Measurements from ENCODE around the gene TNFRSF14. TPM values are rescaled to one million over a fixed set of nuclear protein-coding genes. Genes with fewer than 3 reads are reported as not detected.

TNFRSF14 gene
- polyA plus RNA-seq, 2 of the 4 experiments (the other 2 are of a cell fraction) = 0.16 to 0.25 TPM

- TF ChIP-seq, protein P1, sequence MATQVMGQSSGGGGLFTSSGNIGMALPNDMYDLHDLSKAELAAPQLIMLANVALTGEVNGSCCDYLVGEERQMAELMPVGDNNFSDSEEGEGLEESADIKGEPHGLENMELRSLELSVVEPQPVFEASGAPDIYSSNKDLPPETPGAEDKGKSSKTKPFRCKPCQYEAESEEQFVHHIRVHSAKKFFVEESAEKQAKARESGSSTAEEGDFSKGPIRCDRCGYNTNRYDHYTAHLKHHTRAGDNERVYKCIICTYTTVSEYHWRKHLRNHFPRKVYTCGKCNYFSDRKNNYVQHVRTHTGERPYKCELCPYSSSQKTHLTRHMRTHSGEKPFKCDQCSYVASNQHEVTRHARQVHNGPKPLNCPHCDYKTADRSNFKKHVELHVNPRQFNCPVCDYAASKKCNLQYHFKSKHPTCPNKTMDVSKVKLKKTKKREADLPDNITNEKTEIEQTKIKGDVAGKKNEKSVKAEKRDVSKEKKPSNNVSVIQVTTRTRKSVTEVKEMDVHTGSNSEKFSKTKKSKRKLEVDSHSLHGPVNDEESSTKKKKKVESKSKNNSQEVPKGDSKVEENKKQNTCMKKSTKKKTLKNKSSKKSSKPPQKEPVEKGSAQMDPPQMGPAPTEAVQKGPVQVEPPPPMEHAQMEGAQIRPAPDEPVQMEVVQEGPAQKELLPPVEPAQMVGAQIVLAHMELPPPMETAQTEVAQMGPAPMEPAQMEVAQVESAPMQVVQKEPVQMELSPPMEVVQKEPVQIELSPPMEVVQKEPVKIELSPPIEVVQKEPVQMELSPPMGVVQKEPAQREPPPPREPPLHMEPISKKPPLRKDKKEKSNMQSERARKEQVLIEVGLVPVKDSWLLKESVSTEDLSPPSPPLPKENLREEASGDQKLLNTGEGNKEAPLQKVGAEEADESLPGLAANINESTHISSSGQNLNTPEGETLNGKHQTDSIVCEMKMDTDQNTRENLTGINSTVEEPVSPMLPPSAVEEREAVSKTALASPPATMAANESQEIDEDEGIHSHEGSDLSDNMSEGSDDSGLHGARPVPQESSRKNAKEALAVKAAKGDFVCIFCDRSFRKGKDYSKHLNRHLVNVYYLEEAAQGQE (IDR thresholded peaks at IDR 0.05) = no peak
- TF ChIP-seq POLR2A (IDR thresholded peaks at IDR 0.05; ENCODE audit: low read length) = no peak
These were observed 46.8 kb downstream of the TNFRSF14 start (continued) for GRCh38 chr1:2602866-2603520.

DNA sequence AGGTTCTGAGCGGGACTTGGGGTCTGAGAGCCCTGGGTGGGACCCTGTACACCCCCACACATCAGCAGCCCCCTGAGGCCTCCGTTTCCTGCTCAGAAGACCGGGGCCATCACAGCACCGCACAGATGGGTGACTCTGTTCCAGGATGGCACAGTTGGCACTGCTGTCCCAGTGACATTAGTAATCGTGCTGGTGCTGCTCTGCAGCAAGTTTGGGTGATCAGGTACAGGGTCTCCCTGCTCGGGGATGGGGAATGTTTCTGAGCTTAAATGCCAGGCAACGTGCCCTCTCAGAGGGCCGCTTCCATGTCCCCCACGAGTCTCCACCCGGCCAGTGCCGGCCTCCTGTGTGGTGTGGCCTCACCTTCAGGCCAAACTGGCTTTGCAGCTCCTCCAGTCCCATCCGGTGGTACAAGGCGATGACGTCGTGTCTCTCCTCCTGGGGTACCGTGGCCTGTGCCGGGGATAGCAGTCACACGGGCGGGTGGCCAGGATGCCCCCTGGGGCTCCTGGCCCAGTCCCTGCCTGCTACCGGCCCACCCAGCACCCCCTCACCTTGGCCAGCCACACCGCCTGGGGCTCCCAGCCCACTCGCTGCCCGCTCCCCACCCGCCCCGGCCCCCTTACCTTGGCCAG lies 47.5 kb downstream of the TNFRSF14 start:
- Histone ChIP-seq H3K4me3 (no peak overlapping the region), H3K27ac (no peak overlapping the region), H3K9me3 (no peaks in the 10 kb centered on the region), H3K4me1 (no peaks in the 10 kb centered on the region), H3K4me2 (no peak overlapping the region)
- ChIA-PET POLR2A (no interaction called here), CTCF (no interaction called here)
- WGBS (ENCODE audit: missing lambda C conversion rate) = 80% methylated on average over 1 of the region's 25 CpGs
- no peak for DNase-seq (ENCODE audit: low read depth in 1 of 2, low spot score in 1 of 2)
- FAIRE-seq = no peak
- TF ChIP-seq CEBPB (IDR thresholded peaks at IDR 0.05) (no peak), NFE2L2 (conservative IDR thresholded peaks at IDR 0.05; ENCODE audit: low read length) (no peak), KDM1A (IDR thresholded peaks at IDR 0.05; ENCODE audit: low read depth) (no peak), TP53 (CRISPR knock-in tag; IDR thresholded peaks at IDR 0.05) (no peak), CBX8 (IDR thresholded peaks at IDR 0.05) (no peak), NPAS2 (CRISPR knock-in tag; IDR thresholded peaks at IDR 0.05; ENCODE audit: borderline replicate concordance) (no peak), KDM5A (IDR thresholded peaks at IDR 0.05) (no peak), POLR2AphosphoS2 (conservative IDR thresholded peaks at IDR 0.05; ENCODE audit: low read length) (no peak), FOXS1 (CRISPR knock-in tag; IDR thresholded peaks at IDR 0.05) (no peak), MAFK (IDR thresholded peaks at IDR 0.05; ENCODE audit: partially characterized antibody) (no peak), HDAC2 (IDR thresholded peaks at IDR 0.05) (no peak), EHMT2 (IDR thresholded peaks at IDR 0.05; ENCODE audit: low read depth) (no peak), HOXB13 (CRISPR knock-in tag; IDR thresholded peaks at IDR 0.05; ENCODE audit: low read depth) (no peak), NR3C1 (IDR thresholded peaks at IDR 0.05) (no peak), HMGXB4 (CRISPR knock-in tag; IDR thresholded peaks at IDR 0.05; ENCODE audit: borderline replicate concordance) (no peak)
- TF ChIP-seq, protein P2, sequence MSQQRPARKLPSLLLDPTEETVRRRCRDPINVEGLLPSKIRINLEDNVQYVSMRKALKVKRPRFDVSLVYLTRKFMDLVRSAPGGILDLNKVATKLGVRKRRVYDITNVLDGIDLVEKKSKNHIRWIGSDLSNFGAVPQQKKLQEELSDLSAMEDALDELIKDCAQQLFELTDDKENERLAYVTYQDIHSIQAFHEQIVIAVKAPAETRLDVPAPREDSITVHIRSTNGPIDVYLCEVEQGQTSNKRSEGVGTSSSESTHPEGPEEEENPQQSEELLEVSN (IDR thresholded peaks at IDR 0.05; ENCODE audit: borderline replicate concordance, low read depth) = no peak
- TF ChIP-seq, protein P3, sequence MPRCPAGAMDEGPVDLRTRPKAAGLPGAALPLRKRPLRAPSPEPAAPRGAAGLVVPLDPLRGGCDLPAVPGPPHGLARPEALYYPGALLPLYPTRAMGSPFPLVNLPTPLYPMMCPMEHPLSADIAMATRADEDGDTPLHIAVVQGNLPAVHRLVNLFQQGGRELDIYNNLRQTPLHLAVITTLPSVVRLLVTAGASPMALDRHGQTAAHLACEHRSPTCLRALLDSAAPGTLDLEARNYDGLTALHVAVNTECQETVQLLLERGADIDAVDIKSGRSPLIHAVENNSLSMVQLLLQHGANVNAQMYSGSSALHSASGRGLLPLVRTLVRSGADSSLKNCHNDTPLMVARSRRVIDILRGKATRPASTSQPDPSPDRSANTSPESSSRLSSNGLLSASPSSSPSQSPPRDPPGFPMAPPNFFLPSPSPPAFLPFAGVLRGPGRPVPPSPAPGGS (IDR thresholded peaks at IDR 0.05) = no peak
- no peak for ATAC-seq

Data from A549 (cell line).